Measurements from ENCODE around the gene TTC33. TPM values are rescaled to one million over a fixed set of nuclear protein-coding genes. Genes with fewer than 3 reads are reported as not detected.

The TTC33 gene, protein sequence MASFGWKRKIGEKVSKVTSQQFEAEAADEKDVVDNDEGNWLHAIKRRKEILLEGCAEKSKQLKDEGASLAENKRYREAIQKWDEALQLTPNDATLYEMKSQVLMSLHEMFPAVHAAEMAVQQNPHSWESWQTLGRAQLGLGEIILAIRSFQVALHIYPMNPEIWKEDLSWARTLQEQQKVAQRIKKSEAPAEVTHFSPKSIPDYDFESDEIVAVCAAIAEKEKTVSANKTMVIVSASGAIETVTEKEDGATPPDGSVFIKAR
- 13.7 and 15.9 TPM in 2 replicates for total RNA-seq (ENCODE audit: low replicate concordance)

DNA sequence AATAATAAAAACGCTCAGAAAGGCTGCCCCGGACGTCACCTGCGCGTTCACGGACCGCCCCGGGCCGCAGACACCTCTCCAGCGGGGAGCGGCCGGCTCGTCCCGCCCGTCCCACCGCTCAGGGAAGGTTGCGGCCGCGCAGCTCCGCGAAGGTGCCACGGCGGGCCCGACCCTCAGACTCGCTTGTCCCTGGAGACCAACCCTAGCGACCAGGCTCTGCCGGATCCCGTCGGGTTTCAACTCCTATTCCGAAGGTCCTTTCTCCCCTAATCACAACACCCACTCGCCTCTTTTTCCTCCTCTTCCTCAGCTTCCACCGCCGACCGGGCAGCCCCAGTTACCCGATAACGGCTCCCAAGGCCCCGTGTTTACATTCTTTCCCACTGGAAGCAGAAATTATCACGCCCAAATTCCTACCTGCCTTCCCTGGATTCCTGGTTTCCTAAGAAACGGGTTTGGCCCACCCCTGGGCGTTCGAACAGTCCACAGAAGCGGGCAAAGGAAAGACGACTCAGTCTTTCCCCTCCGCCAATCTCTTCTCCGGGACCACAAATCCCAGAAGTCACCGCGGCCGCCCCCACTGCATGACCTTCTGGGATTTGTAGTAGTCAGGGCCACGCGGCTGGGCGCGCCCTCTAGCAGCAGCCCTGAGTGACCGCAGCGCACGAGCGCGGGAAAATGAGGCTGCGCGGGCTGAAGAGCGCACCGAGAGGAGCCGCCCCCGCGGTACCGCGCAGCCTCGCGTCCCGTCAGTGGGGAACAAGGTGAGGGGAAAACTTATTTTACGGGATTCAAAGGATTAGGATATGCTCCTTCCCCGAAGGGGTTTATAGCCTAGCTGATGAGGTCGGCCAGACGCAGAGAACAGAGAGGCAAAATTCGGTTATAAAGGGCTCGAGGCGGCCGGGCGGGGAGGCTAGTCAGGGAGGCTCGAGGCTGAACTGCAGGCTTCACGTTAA is at the start of gene TTC33:
TTC33 (minus strand) TSS at position 555 of the 959 bp plus-strand sequence. CDS start 8,943 bp downstream, outside the sequence.
- TF ChIP-seq, protein P1, sequence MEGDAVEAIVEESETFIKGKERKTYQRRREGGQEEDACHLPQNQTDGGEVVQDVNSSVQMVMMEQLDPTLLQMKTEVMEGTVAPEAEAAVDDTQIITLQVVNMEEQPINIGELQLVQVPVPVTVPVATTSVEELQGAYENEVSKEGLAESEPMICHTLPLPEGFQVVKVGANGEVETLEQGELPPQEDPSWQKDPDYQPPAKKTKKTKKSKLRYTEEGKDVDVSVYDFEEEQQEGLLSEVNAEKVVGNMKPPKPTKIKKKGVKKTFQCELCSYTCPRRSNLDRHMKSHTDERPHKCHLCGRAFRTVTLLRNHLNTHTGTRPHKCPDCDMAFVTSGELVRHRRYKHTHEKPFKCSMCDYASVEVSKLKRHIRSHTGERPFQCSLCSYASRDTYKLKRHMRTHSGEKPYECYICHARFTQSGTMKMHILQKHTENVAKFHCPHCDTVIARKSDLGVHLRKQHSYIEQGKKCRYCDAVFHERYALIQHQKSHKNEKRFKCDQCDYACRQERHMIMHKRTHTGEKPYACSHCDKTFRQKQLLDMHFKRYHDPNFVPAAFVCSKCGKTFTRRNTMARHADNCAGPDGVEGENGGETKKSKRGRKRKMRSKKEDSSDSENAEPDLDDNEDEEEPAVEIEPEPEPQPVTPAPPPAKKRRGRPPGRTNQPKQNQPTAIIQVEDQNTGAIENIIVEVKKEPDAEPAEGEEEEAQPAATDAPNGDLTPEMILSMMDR (IDR thresholded peaks at IDR 0.05; ENCODE audit: insufficient read depth, low read length): peak; percentile 51
- DNase-seq (ENCODE audit: low read depth): peak; percentile 92
- peak within 1 kb of the TSS; percentile 89 for H3K4me3 ChIP-seq (ENCODE audit: low read depth, low read length)

DNA sequence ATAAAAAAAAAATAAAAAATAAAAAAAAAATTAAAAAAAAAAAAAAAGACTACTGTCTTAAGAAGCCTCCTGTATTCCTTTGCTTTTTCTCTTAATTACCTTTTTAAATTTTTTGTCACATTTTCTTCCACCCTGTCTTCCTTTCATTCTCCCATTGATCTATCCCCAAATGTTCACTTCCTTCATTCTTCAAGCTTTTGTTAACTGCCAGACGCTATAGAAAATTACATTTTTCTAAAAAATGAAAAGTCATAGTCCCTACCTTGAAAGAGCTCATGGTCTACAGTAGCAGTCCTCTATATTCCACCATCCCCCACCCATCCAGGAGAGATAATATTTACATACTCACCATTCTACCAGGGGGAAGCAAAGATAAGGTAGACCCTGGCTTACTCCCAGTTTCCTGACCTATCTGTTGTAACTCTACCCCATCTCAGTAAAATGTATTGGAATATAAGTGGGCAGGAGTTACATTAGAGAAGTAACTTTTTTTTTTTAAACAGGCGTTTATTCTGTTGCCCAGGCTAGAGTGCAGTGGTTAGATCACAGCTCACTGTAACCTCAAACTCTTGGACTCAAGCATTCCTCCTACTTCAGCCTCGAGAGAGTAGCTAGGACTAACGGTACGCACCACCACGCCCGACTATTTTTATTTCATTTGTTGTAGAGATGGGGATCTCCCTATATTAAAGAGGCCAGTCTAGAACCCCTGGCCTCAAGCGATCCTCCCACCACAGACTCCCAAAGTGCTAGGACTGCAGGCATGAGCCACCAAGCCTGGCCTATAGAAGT is 46.2 kb upstream of the TTC33 start:
- no peak overlapping the region for H3K4me3 ChIP-seq (ENCODE audit: low read depth, low read length)
- no peak for DNase-seq (ENCODE audit: low read depth)
- TF ChIP-seq, protein P1 (IDR thresholded peaks at IDR 0.05; ENCODE audit: insufficient read depth, low read length): no peak

DNA sequence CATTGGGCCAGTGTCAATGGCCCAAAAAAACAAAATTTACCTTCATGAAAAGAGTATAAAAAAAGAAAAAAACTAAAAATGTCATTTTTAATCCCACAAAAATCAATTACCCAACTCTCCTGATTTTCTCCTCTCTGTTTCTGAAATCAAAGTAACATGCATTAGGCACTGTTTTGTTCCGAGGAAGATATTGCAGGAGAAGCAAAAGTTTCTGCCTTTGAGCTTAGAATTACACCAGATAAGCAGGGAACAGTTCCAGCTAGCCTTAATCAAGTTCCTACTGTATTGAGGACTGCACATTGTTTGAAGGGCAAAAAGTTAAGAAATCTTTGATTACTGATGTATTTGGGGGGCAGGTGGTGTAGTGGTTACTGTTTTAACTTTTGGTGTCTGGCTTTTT is 43.5 kb upstream of the TTC33 start:
- H3K4me3 ChIP-seq (ENCODE audit: low read depth, low read length): peak overlapping the region; percentile 96
- TF ChIP-seq, protein P1 (IDR thresholded peaks at IDR 0.05; ENCODE audit: insufficient read depth, low read length): no peak
- peak; percentile 63 for DNase-seq (ENCODE audit: low read depth)

DNA sequence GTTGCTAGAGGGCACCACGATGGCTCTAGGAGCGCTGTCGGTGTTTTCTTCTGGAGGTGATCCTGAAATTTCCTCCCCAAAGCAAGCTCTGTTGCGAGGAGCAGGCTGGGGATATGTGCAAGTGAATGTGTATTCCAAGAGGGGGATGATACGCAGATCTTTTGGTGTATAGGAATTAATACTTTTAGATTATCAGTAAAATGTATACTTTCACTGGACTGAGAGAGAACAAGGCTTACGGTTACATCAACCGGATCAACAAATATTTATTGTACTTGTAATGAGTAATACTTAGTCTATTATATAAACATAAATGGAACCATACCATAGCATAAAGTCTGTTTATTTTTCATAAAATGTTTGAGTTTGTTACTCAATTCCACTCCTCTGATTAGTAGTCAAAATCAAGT is 43.0 kb upstream of the TTC33 start:
- TF ChIP-seq, protein P1 (IDR thresholded peaks at IDR 0.05; ENCODE audit: insufficient read depth, low read length): peak; percentile 32
- DNase-seq (ENCODE audit: low read depth): peak; percentile 63
- peak overlapping the region; percentile 96 for H3K4me3 ChIP-seq (ENCODE audit: low read depth, low read length)

DNA sequence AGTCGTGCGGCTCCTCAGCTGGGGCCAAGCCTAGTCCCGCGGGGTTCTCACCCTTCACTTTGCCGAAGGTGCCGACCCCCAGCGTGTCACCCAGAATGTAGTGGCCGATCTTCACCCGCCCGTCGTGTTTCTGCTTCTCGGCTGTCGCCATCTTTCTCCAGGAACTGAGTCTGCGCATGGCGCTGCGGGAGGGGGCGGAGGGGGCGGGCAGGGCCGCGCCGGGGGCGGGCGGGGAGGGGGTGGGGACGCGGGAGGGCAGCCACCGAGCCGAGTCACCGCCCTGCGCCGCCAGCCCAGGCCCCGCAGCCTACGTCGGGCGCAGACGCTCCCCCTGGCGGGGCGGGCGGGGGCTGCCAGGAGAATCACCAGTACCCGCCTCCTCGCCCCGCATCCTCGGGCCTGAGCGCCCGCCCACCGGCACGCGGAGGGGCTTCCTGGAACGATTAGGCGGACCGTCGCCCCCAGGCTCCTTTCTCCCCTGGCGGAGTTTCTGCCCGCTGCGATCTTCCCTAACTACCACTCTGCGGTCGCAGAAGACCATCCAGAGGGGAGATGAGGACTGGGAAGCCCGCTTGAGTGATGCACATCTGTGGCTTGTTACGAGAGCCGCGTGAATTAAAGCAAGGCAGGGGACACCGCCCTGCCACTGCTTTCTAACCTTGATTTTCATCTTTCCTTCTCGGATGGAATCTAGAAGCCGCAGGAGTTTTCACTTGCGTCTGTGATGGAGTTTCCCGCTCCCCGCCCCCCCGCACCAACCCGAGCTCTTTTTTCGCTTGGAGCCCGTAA is 42.4 kb upstream of the TTC33 start, which contains the start of gene PRKAA1:
PRKAA1 (minus strand) TSS at position 363 of the 789 bp plus-strand sequence; CDS start at position 178, 185 bp downstream.
- H3K4me3 ChIP-seq (ENCODE audit: low read depth, low read length): peak within 1 kb of the TSS; percentile 96
- TF ChIP-seq, protein P1 (IDR thresholded peaks at IDR 0.05; ENCODE audit: insufficient read depth, low read length): peak; percentile 65
- DNase-seq (ENCODE audit: low read depth): peak; percentile 81
